ENCODE measurements around the gene GPR146. TPM values are rescaled to one million over a fixed set of nuclear protein-coding genes. Genes with fewer than 3 reads are reported as not detected.

Gene GPR146
- total and polyA plus RNA-seq, 2 of the 8 experiments (the other 6 are each of a cell fraction or from before 2014, with no cell fraction given): 1.8 to 2.7 TPM

DNA sequence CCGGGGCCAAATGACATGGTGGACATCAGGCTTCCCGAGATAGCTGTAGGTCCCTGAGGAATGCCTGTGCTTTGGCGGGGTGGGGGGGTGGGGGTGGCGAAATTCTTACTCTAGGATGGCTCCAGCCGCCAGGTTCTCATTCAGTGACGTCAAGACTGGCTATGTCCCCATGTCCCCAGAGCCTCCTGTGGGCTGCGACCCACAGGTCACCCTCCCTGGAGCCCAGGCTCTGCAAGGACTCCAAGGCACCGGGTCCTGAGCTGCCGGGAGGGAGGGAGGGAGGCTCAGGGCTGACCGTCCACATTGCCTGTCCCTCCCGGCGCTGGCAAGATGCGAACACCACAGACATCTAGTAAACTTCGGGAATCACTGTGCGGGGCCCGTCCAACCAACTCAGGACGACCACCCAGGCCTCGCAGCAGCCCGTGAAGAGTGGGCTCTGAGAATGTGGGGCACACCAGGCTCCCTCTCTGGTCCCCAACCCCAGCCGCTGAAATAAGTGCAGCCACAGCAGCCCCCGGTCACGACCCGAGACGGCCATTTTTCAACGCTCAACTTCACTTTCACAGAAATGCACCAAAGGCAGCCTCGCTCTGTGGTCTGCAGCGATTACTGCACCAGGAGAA lies 12.6 kb downstream of the GPR146 start:
- Histone ChIP-seq H2AK5ac (ENCODE audit: low read depth, low read length) (no peak overlapping the region), H3K27me3 (replicated peaks in 1 of 4; ENCODE audit: control insufficient read depth in 3 of 4, extremely low read depth in 1 of 4, insufficient read depth in 3 of 4, low read length in 3 of 4) (no peaks in the 10 kb centered on the region), H2AFZ (ENCODE audit: low read length) (no peak overlapping the region), H3K36me3 (ENCODE audit: control insufficient read depth in 2 of 4, insufficient read depth in 4 of 4, low read length in 3 of 4) (peaks cover 0 to 11% (median 0%) of the 10 kb centered on the region in 4 experiments; a peak in 1 of 8 replicates), H3K4me2 (ENCODE audit: insufficient read depth in 1 of 2, low read depth in 2 of 2, low read length in 2 of 2) (no peak overlapping the region), H2BK120ac (replicated peaks; ENCODE audit: low read depth, low read length) (no peak overlapping the region), H3K79me2 (ENCODE audit: control insufficient read depth in 1 of 2, insufficient read depth in 2 of 2, low read length in 2 of 2) (no peaks in the 10 kb centered on the region), H4K91ac (replicated peaks; ENCODE audit: insufficient read length, low read length) (no peak overlapping the region), H3K23ac (ENCODE audit: insufficient read length) (no peak overlapping the region), H3K9me3 (ENCODE audit: insufficient read depth in 2 of 2, low read depth in 1 of 2, low read length in 1 of 2) (no peaks in the 10 kb centered on the region), H2BK5ac (ENCODE audit: low read depth, low read length) (no peak overlapping the region), H2BK15ac (ENCODE audit: low read length) (no peak overlapping the region), H4K8ac (ENCODE audit: extremely low read depth, insufficient read depth, low read length) (no peak overlapping the region), H3K4me1 (replicated peaks in 1 of 4; ENCODE audit: control insufficient read depth in 3 of 4, insufficient read depth in 4 of 4, low read length in 3 of 4) (peaks cover 3 to 38% (median 23%) of the 10 kb centered on the region in 4 experiments), H3K4me3 (ENCODE audit: extremely low read depth in 1 of 4, insufficient read depth in 2 of 4, low read depth in 3 of 4, low read length in 4 of 4) (no peak overlapping the region), H3K56ac (replicated peaks; ENCODE audit: insufficient read length, low read depth, low read length) (no peak overlapping the region), H3K18ac (ENCODE audit: extremely low read depth, low read length) (no peak overlapping the region), H2BK20ac (ENCODE audit: low read length) (no peak overlapping the region), H3K4ac (replicated peaks; ENCODE audit: insufficient read length, low read depth, low read length) (no peak overlapping the region), H3K23me2 (ENCODE audit: low read depth, low read length) (no peaks in the 10 kb centered on the region), H4K20me1 (replicated peaks in 1 of 2; ENCODE audit: control insufficient read depth in 1 of 2, insufficient read depth in 2 of 2, low read length in 2 of 2) (peaks cover 0 to 4% of the 10 kb centered on the region in 2 experiments), H2BK12ac (ENCODE audit: low read depth, low read length) (no peak overlapping the region), H3K14ac (ENCODE audit: insufficient read length) (no peak overlapping the region), H3K27ac (ENCODE audit: low read depth, low read length) (no peak overlapping the region), H3K79me1 (ENCODE audit: low read depth, low read length) (peaks cover 5% of the 10 kb centered on the region; the same call in 1 of the 2 replicates), H4K5ac (ENCODE audit: insufficient read length, low read depth, low read length) (no peak overlapping the region), H3K9ac (replicated peaks in 1 of 4; ENCODE audit: extremely low read depth in 1 of 4, low read depth in 3 of 4, low read length in 3 of 4) (no peak overlapping the region)
- DNase-seq (ENCODE audit: low read depth in 1 of 2, low spot score in 2 of 2) (no peak), FAIRE-seq (no peak)
- POLR2A ChIA-PET (ENCODE audit: partially characterized antibody): no interaction called here
- CTCF ChIA-PET (ENCODE audit: partially characterized antibody): interaction anchor here (0.6 to 8.1 kb wide), 8 partner anchors 9 to 84 kb away, joined by 3 to 76 read pairs (median 8); partner anchors contain the start of gene GPR146
- WGBS, 2 experiments (ENCODE audit: extremely low coverage in 1 of 2, insufficient coverage in 1 of 2, insufficient read length in 1 of 2, insufficient replicate concordance in 2 of 2, low coverage in 1 of 2, low lambda C conversion rate in 2 of 2, missing lambda C conversion rate in 1 of 2): 91% methylated on average over 16 of the region's 27 CpGs; no CpG with 5 or more reads in 1 of the 2 experiments
- TF ChIP-seq, protein P1, sequence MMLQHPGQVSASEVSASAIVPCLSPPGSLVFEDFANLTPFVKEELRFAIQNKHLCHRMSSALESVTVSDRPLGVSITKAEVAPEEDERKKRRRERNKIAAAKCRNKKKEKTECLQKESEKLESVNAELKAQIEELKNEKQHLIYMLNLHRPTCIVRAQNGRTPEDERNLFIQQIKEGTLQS (IDR thresholded peaks at IDR 0.05; ENCODE audit: insufficient read depth, low read depth, low read length): no peak
- TF ChIP-seq HDAC2 (IDR thresholded peaks at IDR 0.05; ENCODE audit: borderline replicate concordance in 1 of 2, low read depth in 2 of 2, low read length in 2 of 2) (no peak), ASH2L (IDR thresholded peaks at IDR 0.05; ENCODE audit: low read length) (no peak), SIX5 (IDR thresholded peaks at IDR 0.05; ENCODE audit: low read depth, low read length) (no peak), POU5F1 (IDR thresholded peaks at IDR 0.05; ENCODE audit: low read depth, low read length) (no peak), CEBPB (IDR thresholded peaks at IDR 0.05; ENCODE audit: low read depth, low read length) (no peak), NRF1 (IDR thresholded peaks at IDR 0.05; ENCODE audit: low read depth, low read length) (no peak), NANOG (IDR thresholded peaks at IDR 0.05; ENCODE audit: insufficient read depth, low read depth, low read length, poor library complexity, severe bottlenecking) (no peak)
- TF ChIP-seq, protein P2, sequence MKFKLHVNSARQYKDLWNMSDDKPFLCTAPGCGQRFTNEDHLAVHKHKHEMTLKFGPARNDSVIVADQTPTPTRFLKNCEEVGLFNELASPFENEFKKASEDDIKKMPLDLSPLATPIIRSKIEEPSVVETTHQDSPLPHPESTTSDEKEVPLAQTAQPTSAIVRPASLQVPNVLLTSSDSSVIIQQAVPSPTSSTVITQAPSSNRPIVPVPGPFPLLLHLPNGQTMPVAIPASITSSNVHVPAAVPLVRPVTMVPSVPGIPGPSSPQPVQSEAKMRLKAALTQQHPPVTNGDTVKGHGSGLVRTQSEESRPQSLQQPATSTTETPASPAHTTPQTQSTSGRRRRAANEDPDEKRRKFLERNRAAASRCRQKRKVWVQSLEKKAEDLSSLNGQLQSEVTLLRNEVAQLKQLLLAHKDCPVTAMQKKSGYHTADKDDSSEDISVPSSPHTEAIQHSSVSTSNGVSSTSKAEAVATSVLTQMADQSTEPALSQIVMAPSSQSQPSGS (IDR thresholded peaks at IDR 0.05; ENCODE audit: low read length): no peak
- TF ChIP-seq, protein P3, sequence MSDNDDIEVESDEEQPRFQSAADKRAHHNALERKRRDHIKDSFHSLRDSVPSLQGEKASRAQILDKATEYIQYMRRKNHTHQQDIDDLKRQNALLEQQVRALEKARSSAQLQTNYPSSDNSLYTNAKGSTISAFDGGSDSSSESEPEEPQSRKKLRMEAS (IDR thresholded peaks at IDR 0.05): no peak

Data from H1 (cell line).